Suprapubic skin (tissue), 4 donors: ENCODE measurements around the gene NKAIN1.

Experiments
- POLR2A ChIP-seq, 2 donors: fragments of 450-650 bp; IDR thresholded peaks; one replicate each; pipeline ENCODE4 v1.6.1; 2017; ENCODE audit warnings: antibody characterized with exemption in 2 of 2, mild to moderate bottlenecking in 2 of 2, moderate library complexity in 2 of 2
- POLR2AphosphoS5 ChIP-seq, 3 donors: sonication (generic); formaldehyde crosslinking; IDR thresholded peaks; one replicate each; pipeline ENCODE4 v1.6.1; 2017; ENCODE audit warnings: antibody characterized with exemption in 3 of 3
- TF ChIP-seq, protein P1 (sequence below), 2 donors: fragments of 200-600 bp in 1 of 2; fragments of 450-650 bp in 1 of 2; sonication (generic) in 1 of 2; IDR thresholded peaks; one replicate each; pipeline ENCODE4 v1.5.1; 2016 to 2019; ENCODE audit warnings: antibody characterized with exemption in 2 of 2, mild to moderate bottlenecking in 1 of 2, moderate library complexity in 1 of 2

DNA sequence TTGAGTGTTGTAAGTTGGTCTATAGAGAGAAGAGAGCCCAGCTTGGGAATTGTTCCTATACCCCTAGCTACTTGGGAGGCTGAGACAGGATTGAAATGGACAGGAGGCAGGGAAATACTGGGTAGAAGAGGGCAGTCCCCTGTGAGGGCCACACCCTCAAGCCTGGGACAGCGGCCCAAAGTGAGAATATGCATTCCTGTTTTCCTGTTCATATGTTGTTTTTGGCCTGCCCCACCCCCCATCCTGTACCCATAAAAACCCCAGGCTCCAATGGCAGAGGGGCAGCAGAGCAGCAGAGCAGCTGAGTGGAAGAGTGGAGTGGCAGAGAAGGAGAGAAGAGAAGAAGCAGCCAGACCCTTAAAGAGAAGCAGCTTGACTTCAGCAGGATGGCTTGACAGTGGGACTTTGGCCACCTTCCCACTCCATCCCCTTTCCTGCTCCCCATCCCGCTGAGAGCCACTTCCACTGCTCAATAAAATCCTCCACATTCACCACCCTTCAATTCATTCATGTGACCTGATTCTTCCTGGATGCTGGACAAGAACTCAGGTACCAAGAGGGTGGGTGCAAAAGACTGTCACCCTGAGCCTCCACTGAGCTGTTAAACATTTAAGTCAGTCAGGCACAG is 103.6 kb downstream of the NKAIN1 start:
- TF ChIP-seq, protein P1, sequence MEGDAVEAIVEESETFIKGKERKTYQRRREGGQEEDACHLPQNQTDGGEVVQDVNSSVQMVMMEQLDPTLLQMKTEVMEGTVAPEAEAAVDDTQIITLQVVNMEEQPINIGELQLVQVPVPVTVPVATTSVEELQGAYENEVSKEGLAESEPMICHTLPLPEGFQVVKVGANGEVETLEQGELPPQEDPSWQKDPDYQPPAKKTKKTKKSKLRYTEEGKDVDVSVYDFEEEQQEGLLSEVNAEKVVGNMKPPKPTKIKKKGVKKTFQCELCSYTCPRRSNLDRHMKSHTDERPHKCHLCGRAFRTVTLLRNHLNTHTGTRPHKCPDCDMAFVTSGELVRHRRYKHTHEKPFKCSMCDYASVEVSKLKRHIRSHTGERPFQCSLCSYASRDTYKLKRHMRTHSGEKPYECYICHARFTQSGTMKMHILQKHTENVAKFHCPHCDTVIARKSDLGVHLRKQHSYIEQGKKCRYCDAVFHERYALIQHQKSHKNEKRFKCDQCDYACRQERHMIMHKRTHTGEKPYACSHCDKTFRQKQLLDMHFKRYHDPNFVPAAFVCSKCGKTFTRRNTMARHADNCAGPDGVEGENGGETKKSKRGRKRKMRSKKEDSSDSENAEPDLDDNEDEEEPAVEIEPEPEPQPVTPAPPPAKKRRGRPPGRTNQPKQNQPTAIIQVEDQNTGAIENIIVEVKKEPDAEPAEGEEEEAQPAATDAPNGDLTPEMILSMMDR (IDR thresholded peaks at IDR 0.05) = no peak
- no peak for TF ChIP-seq POLR2AphosphoS5 (IDR thresholded peaks at IDR 0.05)
- TF ChIP-seq POLR2A (IDR thresholded peaks at IDR 0.05) = no peak
